Calu3 (cell line): ENCODE measurements around the gene P3H2. TPM values are rescaled to one million over a fixed set of nuclear protein-coding genes. Genes with fewer than 3 reads are reported as not detected.
A peak's percentile ranks its signal among the peaks of the same experiment; 100 is the strongest.

Experiments used
- BruUV-seq: library from RNA; stranded (reverse); fragments of 400-500 nt; replicated peaks from 2 replicates; lab custom pipeline; 2021; lab: Mats Ljungman, UMichigan
- CTCF ChIA-PET: fragments of 300-600 bp; sonication (Branson Sonifier 250); formaldehyde crosslinking; loops from one replicate; lab custom pipeline; 2022; ENCODE audit warnings: antibody characterized with exemption; lab: Charles Lee
- DNase-seq: peaks from one replicate; pipeline ENCODE4 v3.0.0; 2022
- H3K27ac Mint-ChIP-seq: one replicate; pipeline ENCODE4 v1.8.0; 2022; ENCODE audit warnings: mixed read lengths; ENCODE audit not compliant: unreplicated experiment
- H3K27me3 Mint-ChIP-seq: one replicate; pipeline ENCODE4 v1.8.0; 2022; ENCODE audit warnings: mixed read lengths; ENCODE audit not compliant: unreplicated experiment
- H3K36me3 Mint-ChIP-seq: one replicate; pipeline ENCODE4 v1.8.0; 2022; ENCODE audit warnings: mild to moderate bottlenecking, moderate library complexity, mixed read lengths; ENCODE audit not compliant: insufficient read depth, unreplicated experiment
- H3K4me1 Mint-ChIP-seq: one replicate; pipeline ENCODE4 v1.8.0; 2022; ENCODE audit warnings: mild to moderate bottlenecking, low read depth, mixed read lengths; ENCODE audit not compliant: unreplicated experiment
- H3K4me3 Mint-ChIP-seq: one replicate; pipeline ENCODE4 v1.8.0; 2022; ENCODE audit warnings: mild to moderate bottlenecking, low read depth, moderate library complexity, mixed read lengths; ENCODE audit not compliant: unreplicated experiment
- H3K9me3 Mint-ChIP-seq: one replicate; pipeline ENCODE4 v1.8.0; 2022; ENCODE audit warnings: low read depth, mixed read lengths; ENCODE audit not compliant: unreplicated experiment
- CTCF ChIP-seq: fragments of 200-600 bp; IDR thresholded peaks from one replicate; pipeline ENCODE4 v1.8.0; 2022; ENCODE audit warnings: antibody characterized with exemption; ENCODE audit not compliant: unreplicated experiment
- intact Hi-C: fragments of 100-400 bp; cut with micrococcal nuclease; formaldehyde crosslinking; loops from one replicate; pipeline ENCODE4 v1.10.0; 2022; ENCODE audit not compliant: unreplicated experiment
- total RNA-seq: library from RNA; stranded (reverse); gene quantifications from 2 replicates; pipeline ENCODE4 v1.2.3, GENCODE V29; 2022

The P3H2 gene
- total RNA-seq, 1 experiment from 2014 or later: 7.1 TPM

GRCh38 chr3:190064112-190064511 lies 56.6 kb downstream of the P3H2 start:
- no peak for TF ChIP-seq CTCF
- Mint-ChIP-seq H3K27ac (no peak overlapping the region), H3K9me3 (no peaks in the 10 kb centered on the region), H3K36me3 (no peaks in the 10 kb centered on the region), H3K27me3 (no peaks in the 10 kb centered on the region), H3K4me1 (no peaks in the 10 kb centered on the region), H3K4me3 (no peak overlapping the region)
- no TSS peak for BruUV-seq
- intact Hi-C loops: no loop called here
- CTCF ChIA-PET: interaction anchor here (0.7 to 1.2 kb wide), 4 partner anchors 12 to 52 kb away, joined by 3 to 6 read pairs (median 4); no protein-coding TSS in a partner anchor
- peak; percentile 28 for DNase-seq

- CTCF ChIA-PET: interaction anchor here (0.7 to 1.2 kb wide), 4 partner anchors 11 to 138 kb away, joined by 4 to 6 read pairs (median 5); no protein-coding TSS in a partner anchor
- no peaks in the 10 kb centered on the region for H3K9me3 Mint-ChIP-seq
- no peak overlapping the region for H3K27ac Mint-ChIP-seq
These were observed 57.2 kb downstream of the P3H2 start for GRCh38 chr3:190063490-190063889.

GRCh38 chr3:190060192-190060775 lies 60.4 kb downstream of the P3H2 start:
- Mint-ChIP-seq H3K27ac (no peak overlapping the region), H3K4me3 (no peak overlapping the region), H3K4me1 (no peaks in the 10 kb centered on the region), H3K36me3 (no peaks in the 10 kb centered on the region), H3K9me3 (no peaks in the 10 kb centered on the region), H3K27me3 (no peaks in the 10 kb centered on the region)
- intact Hi-C loops: no loop called here
- TF ChIP-seq CTCF: no peak
- BruUV-seq: no TSS peak
- no peak for DNase-seq
- CTCF ChIA-PET: no interaction called here

More at GRCh38 chr3:190063490-190063889, 57.2 kb downstream of the P3H2 start:
- intact Hi-C loops: no loop called here
- TF ChIP-seq CTCF: no peak
- Mint-ChIP-seq H3K4me3 (no peak overlapping the region), H3K36me3 (no peaks in the 10 kb centered on the region), H3K4me1 (no peaks in the 10 kb centered on the region), H3K27me3 (no peaks in the 10 kb centered on the region)
- no TSS peak for BruUV-seq
- DNase-seq: no peak

GRCh38 chr3:190059242-190059590 lies 61.5 kb downstream of the P3H2 start:
- no peaks in the 10 kb centered on the region for H3K9me3 Mint-ChIP-seq
- no peak for TF ChIP-seq CTCF
- H3K4me1 Mint-ChIP-seq: peaks cover 10% of the 10 kb centered on the region
- no peaks in the 10 kb centered on the region for H3K36me3 Mint-ChIP-seq
- no peak overlapping the region for H3K27ac Mint-ChIP-seq
- H3K27me3 Mint-ChIP-seq: no peaks in the 10 kb centered on the region
- BruUV-seq: no TSS peak
- intact Hi-C loops: no loop called here
- CTCF ChIA-PET: interaction anchor here (0.6 kb wide), 1 partner anchor 632 kb away, joined by 3 read pairs; no protein-coding TSS in a partner anchor
- DNase-seq: no peak
- H3K4me3 Mint-ChIP-seq: no peak overlapping the region
